ENCODE measurements around the gene RARG. TPM values are rescaled to one million over a fixed set of nuclear protein-coding genes. Genes with fewer than 3 reads are reported as not detected.

Gene RARG
- total RNA-seq, 1 experiment from 2014 or later, result 118 TPM

DNA sequence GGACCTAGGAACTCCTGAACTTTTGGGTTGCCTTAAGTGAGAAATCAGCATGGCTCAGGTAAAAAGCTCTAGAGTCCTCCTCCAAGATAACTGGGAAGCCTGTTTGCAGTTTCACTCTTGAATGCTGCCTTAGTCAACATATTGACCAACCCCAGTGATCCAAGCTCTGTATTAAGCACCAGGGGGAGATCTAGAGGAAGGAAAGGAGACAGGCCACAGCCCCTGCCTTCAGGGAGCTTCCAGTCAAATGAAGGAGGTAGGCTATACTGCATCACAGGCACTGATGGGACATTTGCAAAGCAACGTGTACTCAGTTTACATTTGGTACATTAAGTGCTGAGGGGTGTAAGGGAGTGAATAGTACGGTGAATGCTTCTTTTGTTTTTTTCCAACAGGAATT lies 50.1 kb downstream of the RARG start:
- ChIA-PET CTCF (interaction anchor here (0.6 to 2.4 kb wide), 3 partner anchors 50 to 139 kb away, joined by 3 to 14 read pairs (median 7); partner anchors contain the start of genes AAAS and RARG), POLR2A (ENCODE audit: unreplicated experiment) (interaction anchor here (0.6 kb wide), 2 partner anchors 20 to 44 kb away, joined by 4 to 11 read pairs; no protein-coding TSS in a partner anchor)
- Histone ChIP-seq H3K4me2 (peak overlapping the region; percentile 96), H4K20me1 (ENCODE audit: insufficient read depth) (peaks cover 21% of the 10 kb centered on the region), H3K27me3 (ENCODE audit: insufficient read depth, low read depth) (no peaks in the 10 kb centered on the region), H3K9me3 (ENCODE audit: insufficient read depth, low read depth) (no peaks in the 10 kb centered on the region), H3K79me2 (ENCODE audit: low read depth) (peaks cover 37% of the 10 kb centered on the region), H3F3A (ENCODE audit: insufficient read depth, low read depth) (peaks cover 37% of the 10 kb centered on the region), H3K4me3 (peak overlapping the region; percentile 61; the same call in 1 of the 2 replicates), H3K9me2 (ENCODE audit: insufficient read depth) (no peaks in the 10 kb centered on the region), H3K36me3 (ENCODE audit: low read depth) (peaks cover 49% of the 10 kb centered on the region), H3K4me1 (replicated peaks; ENCODE audit: insufficient read depth) (peaks cover 29% of the 10 kb centered on the region), H3K27ac (peak overlapping the region; percentile 74), H2AFZ (no peak overlapping the region)
- DNase-seq, result no peak
- intact Hi-C loops (cut with micrococcal nuclease; ENCODE audit: unreplicated experiment), result loop anchor here (1.0 to 2.0 kb wide), 2 partner anchors 14 to 39 kb away; no protein-coding TSS in a partner anchor
- no TSS peak for BruUV-seq (replicated peaks)
- TF ChIP-seq, protein P1, sequence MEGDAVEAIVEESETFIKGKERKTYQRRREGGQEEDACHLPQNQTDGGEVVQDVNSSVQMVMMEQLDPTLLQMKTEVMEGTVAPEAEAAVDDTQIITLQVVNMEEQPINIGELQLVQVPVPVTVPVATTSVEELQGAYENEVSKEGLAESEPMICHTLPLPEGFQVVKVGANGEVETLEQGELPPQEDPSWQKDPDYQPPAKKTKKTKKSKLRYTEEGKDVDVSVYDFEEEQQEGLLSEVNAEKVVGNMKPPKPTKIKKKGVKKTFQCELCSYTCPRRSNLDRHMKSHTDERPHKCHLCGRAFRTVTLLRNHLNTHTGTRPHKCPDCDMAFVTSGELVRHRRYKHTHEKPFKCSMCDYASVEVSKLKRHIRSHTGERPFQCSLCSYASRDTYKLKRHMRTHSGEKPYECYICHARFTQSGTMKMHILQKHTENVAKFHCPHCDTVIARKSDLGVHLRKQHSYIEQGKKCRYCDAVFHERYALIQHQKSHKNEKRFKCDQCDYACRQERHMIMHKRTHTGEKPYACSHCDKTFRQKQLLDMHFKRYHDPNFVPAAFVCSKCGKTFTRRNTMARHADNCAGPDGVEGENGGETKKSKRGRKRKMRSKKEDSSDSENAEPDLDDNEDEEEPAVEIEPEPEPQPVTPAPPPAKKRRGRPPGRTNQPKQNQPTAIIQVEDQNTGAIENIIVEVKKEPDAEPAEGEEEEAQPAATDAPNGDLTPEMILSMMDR (conservative IDR thresholded peaks at IDR 0.05), result no peak
- TF ChIP-seq EZH2 (IDR thresholded peaks at IDR 0.05; ENCODE audit: low read depth), result no peak

DNA sequence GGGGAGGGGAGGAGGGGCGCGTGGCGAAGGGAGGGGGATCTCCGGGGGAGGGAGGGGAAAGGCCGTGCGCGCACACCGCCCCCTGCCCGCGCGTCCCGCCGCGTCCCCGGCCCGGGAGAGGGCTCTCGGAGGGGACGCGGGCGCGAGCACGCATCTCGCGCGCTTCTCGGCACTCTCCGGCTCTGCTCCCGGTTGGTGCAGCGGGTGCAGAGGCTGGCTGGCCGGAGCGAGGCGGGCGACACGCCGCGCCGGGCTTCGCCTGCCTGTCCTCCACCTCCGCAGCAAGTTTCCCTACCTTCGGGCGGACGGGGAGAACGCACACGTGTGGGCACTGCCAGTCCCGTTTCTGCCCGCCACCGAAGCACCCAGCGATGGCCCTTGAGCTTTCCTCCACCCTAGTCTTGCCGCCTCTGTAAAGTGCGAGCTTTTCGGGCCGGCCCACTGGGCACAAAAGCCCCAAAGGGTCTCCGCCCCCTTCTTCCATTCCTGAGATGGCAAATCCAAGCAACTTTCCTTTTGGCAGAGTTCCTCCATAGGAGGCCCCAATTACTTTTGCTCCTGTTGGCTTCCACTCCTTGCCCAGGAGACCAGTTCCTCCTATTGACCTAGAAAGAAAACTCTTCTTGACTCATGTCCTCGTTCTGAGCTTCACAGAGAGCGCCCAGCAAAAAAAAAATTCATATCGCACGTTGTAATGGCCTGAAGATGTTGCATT lies 50.9 kb downstream of the RARG start:
- Histone ChIP-seq H3K27me3 (ENCODE audit: insufficient read depth, low read depth) (no peaks in the 10 kb centered on the region), H3K9me2 (ENCODE audit: insufficient read depth) (no peaks in the 10 kb centered on the region), H3F3A (ENCODE audit: insufficient read depth, low read depth) (peaks cover 39% of the 10 kb centered on the region), H3K9me3 (ENCODE audit: insufficient read depth, low read depth) (no peaks in the 10 kb centered on the region), H3K4me1 (replicated peaks; ENCODE audit: insufficient read depth) (peaks cover 29% of the 10 kb centered on the region), H2AFZ (peak overlapping the region; percentile 90), H3K79me2 (ENCODE audit: low read depth) (peaks cover 37% of the 10 kb centered on the region), H3K4me3 (peak overlapping the region; percentile 61), H3K27ac (peak overlapping the region; percentile 74), H3K36me3 (ENCODE audit: low read depth) (peaks cover 41% of the 10 kb centered on the region), H3K4me2 (peak overlapping the region; percentile 96), H4K20me1 (ENCODE audit: insufficient read depth) (peaks cover 21% of the 10 kb centered on the region)
- CTCF ChIA-PET, result interaction anchor here (0.6 to 2.4 kb wide), 5 partner anchors 42 to 141 kb away, joined by 3 to 14 read pairs (median 4); partner anchors contain the start of genes AAAS and RARG
- POLR2A ChIA-PET (ENCODE audit: unreplicated experiment), result interaction anchor here (0.6 to 1.2 kb wide), 5 partner anchors 21 to 318 kb away, joined by 3 to 11 read pairs (median 7); partner anchors contain the start of genes MAP3K12 and SPRYD3
- peak; percentile 74 to 80 for DNase-seq
- no TSS peak for BruUV-seq (replicated peaks)
- TF ChIP-seq, protein P1 (conservative IDR thresholded peaks at IDR 0.05), result no peak
- TF ChIP-seq EZH2 (IDR thresholded peaks at IDR 0.05; ENCODE audit: low read depth), result no peak
- intact Hi-C loops (cut with micrococcal nuclease; ENCODE audit: unreplicated experiment), result loop anchor here (1.0 to 2.0 kb wide), 2 partner anchors 15 to 40 kb away; no protein-coding TSS in a partner anchor

DNA sequence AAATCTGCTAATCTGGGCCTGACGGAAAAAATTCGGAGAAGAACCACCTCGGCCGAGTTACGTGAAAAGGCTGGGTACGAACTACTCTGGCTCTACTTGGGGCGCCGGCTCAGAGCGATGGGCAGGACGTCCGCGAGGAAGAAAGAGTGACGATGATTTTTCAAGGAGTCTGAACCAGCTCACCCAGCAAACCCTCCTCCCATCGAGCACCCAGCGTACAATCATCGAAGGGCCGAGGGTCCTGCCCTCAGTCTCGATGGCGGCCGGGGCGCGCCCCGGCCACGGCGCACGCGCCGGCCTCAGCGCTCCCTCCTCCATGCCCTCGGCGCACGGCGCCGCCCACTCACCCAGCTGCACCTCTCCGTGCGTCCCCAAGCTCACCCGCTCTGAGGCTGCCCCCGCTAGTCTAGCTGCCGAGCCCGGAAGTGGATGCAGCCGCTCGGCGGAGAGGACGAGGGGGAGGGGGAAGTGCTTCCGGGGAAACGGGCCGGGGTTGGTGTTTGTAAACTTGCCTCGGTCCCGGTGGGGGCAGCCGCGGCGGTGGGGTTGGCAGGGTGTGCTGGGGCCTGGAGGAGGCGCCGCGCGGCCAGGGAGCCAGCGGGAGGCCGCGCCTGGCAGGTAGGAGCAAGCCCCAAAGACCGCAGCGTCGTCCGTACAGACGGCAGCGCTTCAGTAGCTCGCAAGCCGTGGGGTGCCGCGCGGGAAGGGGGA lies 51.6 kb downstream of the RARG start, which contains the start of the genes CSAD and ZNF740:
Gene CSAD, minus strand, starts transcription at position 706 of the 711 bp plus-strand sequence. CDS start 7,455 bp downstream, outside the sequence.
Gene ZNF740, plus strand, starts transcription at position 503 of the 711 bp plus-strand sequence. CDS start 1,262 bp downstream, outside the sequence.
- peaks cover 46% of the 10 kb centered on the region for H3F3A ChIP-seq (ENCODE audit: insufficient read depth, low read depth)
- peaks cover 21% of the 10 kb centered on the region for H4K20me1 ChIP-seq (ENCODE audit: insufficient read depth)
- peak within 1 kb of the TSS; percentile 74 for H3K27ac ChIP-seq
- H3K4me1 ChIP-seq (replicated peaks; ENCODE audit: insufficient read depth), result peaks cover 34% of the 10 kb centered on the region
- H2AFZ ChIP-seq, result peak within 1 kb of the TSS; percentile 90
- TF ChIP-seq EZH2 (IDR thresholded peaks at IDR 0.05; ENCODE audit: low read depth), result no peak
- TF ChIP-seq, protein P1 (conservative IDR thresholded peaks at IDR 0.05), result no peak
- H3K27me3 ChIP-seq (ENCODE audit: insufficient read depth, low read depth), result no peaks in the 10 kb centered on the region
- H3K36me3 ChIP-seq (ENCODE audit: low read depth), result peaks cover 34% of the 10 kb centered on the region
- H3K79me2 ChIP-seq (ENCODE audit: low read depth), result peaks cover 37% of the 10 kb centered on the region
- H3K9me3 ChIP-seq (ENCODE audit: insufficient read depth, low read depth), result no peaks in the 10 kb centered on the region
- DNase-seq, result peak; percentile 90 to 97
- intact Hi-C loops (cut with micrococcal nuclease; ENCODE audit: unreplicated experiment), result loop anchor here (2.0 kb wide), 1 partner anchor 40 kb away; no protein-coding TSS in a partner anchor
- H3K9me2 ChIP-seq (ENCODE audit: insufficient read depth), result no peaks in the 10 kb centered on the region
- H3K4me3 ChIP-seq, result peak within 1 kb of the TSS; percentile 61
- no TSS peak for BruUV-seq (replicated peaks)
- ChIA-PET CTCF (interaction anchor here (0.6 to 2.4 kb wide), 3 partner anchors 43 to 142 kb away, joined by 4 to 14 read pairs (median 7); partner anchors contain the start of gene AAAS), POLR2A (ENCODE audit: unreplicated experiment) (interaction anchor here (0.6 to 1.2 kb wide), 6 partner anchors 94 to 319 kb away, joined by 3 to 24 read pairs (median 8); partner anchors contain the start of genes MAP3K12, PFDN5 and SPRYD3)
- peak within 1 kb of the TSS; percentile 96 for H3K4me2 ChIP-seq
